NCI-H2196 treated with DMSO at 0.1 percent for 48 hours (cell line): Measurements from ENCODE around the gene NAA16.

Source experiments
- DNase-seq: peaks from one replicate; lab custom pipeline; 2025; ENCODE audit not compliant: unreplicated experiment; lab: John Stamatoyannopoulos, UW

The NAA16 gene

DNA sequence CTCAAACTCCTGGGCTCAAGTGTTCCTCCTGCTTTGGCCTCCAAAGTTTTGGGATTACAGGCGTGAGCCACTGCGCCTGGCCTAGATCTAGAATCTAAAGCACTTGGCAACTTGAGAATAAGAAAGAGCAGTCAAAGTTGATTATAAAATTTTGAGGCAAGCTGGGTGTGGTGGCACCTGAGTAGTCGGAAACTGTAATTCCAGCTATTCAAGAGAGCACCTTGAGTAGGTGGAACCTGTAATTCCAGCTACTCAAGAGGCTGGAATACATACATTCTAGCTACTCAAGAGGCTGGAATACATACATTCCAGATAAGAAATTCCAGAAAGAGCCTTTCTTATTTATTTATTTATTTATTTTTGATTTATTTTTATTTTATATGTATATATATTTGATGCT is 8.3 kb upstream of the NAA16 start:
- no peak for DNase-seq

DNA sequence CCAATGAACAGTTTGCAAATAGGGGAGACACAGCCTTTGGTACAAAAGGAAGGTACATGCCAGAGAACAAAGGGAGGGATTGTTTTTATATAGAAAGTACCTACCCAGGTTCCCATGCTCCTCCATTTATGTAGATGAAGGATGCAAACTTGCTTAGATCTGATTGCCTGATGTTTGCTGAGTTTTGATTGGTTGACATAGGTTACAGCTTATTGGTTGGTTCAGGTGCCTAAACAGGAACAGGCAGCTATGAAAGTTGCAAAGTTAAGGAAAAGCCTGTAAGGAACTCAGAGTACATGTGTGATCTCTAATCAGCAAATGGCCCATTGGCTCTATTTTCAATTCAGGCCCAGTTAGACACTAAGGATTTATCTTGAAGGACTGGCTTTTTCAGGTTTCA is 6.5 kb upstream of the NAA16 start:
- no peak for DNase-seq

DNA sequence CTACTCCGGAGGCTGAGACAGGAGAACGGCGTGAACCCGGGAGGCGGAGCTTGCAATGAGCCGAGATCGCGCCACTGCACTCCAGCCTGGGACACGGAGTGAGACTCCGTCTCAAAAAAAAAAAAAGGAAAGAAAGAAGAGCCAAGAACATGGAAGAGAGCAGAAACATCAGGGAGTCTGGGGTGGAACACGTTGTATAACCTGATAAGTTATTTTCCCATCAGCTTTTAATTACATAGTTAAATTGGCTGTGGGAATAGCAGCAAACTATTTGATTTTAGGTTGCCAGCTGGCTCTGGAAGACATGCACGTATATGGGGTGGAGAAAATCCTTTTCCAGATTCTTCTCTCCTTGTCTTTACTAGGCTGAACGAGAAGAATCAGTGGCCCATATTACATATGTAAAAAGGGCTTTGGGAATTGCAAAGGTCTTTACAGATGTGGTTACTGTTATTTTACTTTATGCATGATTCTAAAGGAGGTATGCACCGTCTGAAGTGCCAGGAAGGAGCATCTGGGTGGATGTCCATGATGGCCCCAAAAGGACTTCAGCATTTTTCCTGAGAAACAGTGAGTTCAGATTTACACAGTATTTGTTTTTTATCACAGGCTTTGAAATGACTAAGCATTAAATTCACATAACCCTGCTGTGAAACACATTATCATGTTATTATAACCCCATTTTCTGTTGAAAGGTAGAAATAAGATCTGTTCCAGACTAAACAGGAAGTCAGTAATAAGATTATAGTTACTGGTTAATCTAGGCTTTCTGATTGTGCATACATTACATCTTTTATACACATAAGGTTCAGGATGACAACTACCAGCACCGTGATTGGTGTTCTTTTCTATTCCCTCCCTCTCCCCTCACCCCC is 4.6 kb upstream of the NAA16 start:
- DNase-seq: no peak

DNA sequence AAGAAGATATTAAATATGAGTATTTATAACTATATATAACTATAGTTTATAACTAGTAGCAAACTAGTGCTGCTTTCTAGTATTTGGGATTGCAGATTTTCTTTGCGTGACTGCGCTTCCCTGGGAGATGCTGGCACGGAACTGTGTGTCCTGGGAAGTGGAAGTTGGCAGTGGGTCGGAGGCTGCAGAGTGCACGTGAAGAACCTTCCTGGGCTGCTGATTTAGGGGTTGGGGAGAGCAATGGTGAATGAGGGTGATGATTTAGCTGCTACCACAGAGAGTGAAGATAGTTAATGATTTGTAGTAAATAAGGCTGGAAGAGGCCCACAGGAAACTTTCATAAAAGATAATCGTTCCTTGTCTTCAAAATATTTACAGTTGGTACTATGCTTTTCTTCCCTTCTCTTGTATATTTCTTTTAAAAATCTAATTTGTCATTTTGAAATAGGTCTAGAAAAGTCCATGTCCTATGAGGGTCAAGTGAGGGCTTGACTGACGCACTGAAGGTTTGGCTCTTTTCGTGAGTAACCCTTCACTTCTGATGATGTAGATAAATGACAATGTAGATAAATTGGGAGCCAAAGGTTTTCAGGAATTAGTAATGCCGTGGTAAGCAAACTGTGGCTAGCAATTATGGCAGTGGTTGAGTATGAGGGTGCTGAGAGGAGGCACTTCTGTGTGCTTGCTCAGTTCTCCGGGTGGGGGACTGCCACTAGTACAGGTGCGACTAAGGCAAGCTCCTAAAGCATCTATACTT is 3.0 kb upstream of the NAA16 start:
- no peak for DNase-seq

DNA sequence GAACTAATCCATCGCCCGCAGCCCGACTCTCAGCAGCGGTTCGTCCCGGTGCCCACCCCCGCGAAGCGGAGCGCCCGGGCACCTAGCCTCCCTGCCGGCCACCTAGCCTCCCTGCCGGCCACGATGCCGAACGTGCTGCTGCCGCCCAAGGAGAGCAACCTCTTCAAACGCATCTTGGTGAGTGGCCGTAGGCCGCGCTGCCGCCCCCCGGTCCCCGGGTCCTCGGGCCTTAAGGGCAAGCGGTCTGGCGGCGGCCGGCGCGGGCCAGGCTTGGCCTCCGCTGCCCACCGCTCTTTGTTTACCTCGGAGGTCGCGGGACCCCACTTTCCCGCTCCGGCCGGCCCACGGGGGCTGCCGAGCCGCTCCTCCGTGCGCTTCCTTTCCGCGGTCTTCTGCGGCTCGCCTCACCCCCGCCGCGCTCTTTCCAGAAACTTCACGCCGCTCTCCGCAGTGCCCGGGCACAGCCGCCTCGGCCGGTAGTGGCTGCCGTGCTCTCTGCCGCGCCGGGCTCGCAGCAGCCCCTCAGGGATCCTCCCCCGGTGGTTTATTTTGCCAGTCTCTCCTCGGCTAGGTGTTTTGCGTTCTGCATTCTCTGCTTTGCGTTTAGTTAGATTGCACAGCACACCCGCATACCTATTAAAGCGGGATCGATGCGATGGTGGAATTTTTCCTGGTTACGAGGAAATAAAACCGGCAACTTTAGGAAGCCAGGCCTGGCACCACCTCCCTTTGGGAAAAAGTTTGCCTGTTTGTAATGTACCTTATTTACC is 524 bp downstream of the NAA16 start:
- no peak for DNase-seq

DNA sequence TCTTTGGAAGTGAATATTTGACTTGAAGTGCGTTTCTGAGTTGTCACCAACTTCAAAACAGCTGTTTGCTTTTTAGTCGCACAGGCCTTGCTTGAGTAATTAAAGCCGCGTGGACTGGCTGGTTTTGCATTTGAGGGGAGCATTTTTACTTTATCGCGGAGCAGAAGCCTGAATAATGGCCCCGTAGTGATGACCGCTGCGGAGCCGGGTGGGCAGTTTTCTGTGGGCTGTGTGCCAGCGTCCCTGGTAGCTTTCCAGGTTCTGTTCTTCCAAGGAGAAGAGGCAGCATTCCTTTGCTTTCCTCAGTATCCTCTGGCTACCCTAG is 1.1 kb downstream of the NAA16 start:
- DNase-seq: no peak

DNA sequence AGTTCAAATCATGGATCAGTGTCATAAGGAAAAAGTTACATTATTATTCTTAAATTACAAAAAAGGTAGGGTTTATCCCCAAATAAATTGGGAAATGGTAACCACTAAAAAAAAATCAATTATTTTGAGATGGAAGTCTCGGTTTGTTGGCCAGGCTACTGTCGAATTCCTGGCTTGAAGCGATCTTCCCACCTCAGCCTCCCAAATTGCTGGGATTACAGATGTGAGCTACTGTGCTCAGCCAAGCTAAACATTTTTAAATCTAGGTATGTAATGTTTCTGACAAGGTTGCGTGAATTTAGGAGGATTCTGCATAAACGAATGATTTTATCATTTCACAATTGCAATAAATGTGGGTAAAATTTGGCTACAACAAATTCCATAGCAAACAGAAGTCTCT is 2.0 kb downstream of the NAA16 start:
- no peak for DNase-seq

DNA sequence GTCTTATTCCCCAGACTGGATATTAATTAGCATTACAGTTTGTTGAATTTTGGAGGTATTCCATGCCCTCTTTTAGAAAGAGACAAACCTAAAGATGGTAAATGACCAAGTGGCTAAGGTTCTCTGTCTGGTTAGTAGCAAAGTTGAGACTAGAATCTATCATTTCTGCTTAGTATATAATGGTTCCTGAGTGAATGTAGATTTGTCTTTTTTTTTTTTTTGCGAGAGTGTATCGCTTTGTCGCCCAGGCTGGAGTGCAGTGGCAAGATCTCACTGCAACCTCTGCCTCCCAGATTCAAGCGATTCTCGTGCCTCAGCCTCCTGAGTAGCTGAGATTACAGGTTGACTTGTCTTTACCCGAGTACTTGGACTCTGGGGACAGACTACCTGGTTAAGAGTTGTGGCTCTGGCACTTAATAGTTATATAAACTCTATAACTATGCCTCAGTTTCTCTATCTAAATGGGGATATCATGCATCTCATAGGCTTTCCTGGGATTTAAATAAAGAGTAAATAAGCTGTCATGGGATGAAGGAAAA is 2.7 kb downstream of the NAA16 start:
- no peak for DNase-seq

DNA sequence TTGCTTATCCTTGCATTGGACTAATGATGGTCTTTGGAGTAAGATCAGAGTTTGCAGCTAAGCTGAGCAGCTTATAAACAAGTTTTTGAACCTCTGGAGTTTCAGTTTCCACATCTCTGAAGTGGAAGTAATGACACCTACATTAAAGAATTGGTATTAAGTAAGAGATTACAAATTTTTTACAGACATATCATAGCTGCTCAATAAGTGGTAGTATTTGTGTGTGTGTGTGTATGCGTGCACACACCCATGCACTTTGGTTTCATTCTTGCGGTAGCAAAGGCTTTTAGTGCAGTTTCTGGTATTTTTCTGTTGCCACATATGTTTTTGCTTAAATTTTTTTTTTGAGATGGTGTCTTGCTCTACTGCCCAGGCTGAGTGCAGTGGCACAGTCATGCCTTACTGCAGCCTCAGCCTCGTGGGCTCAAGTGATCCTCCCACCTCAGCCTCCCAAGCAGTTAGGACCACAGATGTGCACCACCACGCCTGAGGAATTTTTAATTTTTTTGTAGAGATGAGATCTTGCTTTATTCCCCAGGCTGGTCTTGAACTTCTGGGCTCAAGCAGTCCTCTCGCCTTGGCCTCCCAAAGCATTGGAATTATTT is 4.5 kb downstream of the NAA16 start:
- no peak for DNase-seq

DNA sequence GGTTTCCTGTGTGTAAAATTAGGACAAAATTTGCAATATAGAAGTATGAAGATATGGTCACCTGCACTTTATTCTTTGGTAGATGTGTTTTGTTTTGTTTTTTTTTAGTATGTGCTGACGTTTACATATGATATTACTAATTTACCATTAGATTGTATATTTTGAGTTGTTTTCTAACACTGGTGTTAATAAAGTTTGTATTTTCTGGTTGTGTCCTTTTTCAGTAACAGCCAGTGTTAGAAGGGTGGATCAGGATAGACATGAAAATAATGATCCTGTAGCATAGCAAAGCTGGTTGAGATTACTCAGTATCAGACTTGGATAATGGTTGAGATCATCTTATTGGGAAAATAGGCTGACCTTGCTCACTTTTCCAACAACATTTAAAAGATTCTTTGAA is 6.2 kb downstream of the NAA16 start:
- no peak for DNase-seq

DNA sequence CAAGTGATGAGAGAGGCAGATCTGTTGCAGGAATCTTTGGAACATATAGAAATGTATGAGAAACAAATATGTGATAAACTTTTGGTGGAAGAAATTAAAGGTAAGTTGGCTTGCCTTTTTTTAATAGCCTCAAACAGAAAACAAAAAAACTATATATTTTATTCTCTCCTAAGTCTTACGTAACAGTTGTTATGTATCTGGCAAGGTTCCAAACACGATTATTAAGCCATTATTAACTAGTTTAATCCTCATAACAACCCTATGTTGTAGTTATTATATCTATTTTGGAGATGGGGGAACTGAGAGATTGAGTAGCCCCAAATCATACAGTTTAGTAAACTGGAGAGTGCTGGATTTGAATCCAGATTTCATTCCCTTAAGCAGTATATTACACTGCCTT is 14.7 kb downstream of the NAA16 start:
- DNase-seq: no peak

DNA sequence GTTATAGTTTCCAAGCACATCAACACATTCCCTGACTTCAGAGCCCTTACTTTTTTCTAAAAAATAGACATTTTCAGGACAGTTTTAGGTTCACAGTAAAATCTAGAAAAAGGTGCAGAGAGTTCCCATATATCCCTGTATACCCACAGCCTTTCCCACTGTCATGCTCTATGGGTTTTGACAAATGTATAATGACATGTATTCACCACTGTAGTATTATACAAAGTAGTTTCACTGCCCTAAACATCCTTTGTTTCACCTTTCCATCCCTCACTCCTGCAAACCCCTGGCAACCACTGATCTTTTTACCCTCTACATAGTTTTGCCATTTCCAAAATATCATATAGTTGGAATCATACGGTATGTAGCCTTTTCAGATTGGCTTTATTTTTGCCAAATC is 15.6 kb downstream of the NAA16 start:
- no peak for DNase-seq

DNA sequence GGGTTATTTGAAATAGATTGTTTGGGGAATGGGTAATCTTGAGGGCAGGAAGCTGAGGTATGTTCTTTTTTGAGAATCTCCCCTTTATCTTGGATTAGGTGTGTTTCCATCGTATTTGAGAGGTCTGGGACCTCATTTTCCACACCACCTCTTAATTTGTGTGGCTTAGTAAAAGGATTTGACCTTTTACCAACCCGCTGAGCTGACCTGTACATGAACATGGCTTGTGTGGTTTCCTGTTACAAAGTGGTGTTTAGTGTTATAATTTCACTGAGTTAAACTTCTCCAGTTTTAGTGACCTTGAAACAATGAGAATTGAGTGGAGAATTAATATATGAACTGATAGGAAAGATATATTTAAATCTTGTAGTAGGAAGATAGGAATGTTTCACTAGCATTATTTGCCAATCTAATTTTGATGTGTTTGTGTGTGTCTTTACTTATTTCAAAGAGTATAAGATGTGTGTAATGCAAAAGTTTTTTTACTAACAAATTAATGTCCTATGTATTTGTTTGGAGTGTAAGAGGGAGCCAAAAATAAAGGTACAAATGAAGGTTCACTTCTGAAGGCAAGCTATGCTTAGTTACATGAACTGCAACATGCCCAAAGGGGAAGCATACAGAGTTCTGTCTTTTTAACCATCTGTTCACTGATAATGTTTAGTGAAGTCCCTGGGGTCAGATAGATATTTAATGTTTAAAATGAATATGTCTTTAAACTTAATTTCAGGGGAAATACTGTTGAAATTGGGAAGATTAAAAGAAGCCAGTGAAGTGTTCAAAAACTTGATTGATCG is 17.1 kb downstream of the NAA16 start:
- DNase-seq: no peak

DNA sequence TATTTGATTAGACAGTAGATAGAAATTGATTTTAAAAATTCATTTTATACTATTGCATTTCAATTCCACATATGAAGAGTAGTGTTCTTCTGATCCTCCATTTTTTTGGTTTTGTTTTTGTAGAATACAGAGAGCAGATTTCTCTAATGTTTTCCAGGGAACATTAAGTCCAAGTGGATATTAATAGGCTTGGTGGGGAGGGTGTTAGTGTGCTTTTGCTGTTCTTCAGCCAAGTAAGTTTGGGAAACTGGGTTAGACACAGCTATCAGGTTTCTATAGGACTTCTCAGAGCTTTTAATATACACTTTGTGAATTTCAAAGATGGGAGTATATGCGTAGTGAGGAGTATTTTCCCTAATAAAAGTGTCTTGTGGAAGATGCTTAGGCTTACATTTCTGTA is 21.8 kb downstream of the NAA16 start:
- DNase-seq: no peak

DNA sequence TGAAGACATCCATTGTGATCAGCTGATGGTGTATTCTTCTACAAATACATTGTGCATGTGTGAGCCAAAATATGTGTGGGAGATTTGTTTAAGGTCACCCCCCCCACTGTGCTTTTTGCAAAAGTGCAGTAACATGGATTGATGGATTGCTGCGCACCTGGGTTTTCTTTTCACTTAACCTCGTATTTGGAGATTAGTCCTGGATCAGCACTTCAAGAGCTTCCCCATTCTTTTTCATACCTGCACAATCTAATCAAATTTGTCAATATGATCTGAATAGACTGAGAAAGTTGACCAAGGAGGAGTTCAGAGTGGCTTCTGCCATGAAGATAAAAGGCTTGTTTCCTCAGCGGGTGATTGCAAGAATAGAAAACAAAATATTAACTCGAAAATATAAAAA is 23.7 kb downstream of the NAA16 start:
- DNase-seq: no peak

DNA sequence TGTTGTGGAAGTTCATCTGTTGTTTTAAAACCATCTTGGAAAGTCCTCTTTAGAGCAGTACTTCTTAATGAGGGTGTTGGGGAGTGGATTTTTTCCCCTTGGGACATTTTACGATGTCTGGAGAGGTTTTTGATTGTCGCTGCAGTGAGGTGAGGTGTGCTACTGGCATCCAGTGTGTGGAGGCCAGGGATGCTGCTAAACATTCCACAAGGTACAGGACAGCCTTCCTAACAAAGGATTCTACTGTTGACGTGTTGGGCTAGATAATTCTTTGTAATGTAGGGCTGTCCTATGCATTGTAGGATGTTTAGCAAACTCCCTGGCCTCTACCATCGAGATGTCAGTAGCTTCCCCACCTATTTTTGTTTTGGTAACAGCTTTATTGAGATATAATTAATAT is 33.3 kb downstream of the NAA16 start:
- no peak for DNase-seq

DNA sequence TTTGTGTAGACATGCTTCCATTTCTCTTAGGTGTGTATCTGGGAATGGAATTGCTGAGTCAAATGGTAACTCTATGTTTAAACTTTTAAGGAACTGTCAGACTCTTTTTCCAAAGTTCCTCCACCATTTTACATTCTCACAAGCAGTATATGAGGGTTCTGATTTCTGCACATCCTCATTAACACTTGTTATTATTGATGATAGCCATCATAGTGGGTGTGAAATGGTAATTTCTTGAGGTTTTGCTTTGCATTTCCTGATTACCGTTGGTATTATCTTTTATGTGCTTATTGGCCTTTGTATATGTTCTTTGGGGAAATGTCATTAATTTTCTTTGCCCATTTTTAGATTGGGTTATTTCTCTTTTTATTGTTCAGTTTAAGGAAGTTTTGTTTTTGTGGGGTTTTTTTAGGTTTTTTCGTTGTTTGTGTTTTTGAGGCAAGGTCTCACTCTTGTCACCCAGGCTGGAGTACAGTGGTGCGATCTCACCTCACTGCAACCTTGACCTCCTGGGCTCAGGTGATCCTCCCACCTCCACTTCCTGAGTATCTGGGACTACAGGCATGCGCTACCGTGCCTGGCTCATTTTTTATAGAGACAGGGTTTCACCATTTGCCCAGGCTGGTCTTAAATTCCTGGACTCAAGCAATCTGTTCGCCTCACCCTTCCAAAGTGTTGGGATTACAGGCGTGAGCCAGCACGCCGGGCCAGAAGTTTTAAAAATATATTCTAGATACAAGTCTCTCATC is 34.3 kb downstream of the NAA16 start:
- DNase-seq: no peak

DNA sequence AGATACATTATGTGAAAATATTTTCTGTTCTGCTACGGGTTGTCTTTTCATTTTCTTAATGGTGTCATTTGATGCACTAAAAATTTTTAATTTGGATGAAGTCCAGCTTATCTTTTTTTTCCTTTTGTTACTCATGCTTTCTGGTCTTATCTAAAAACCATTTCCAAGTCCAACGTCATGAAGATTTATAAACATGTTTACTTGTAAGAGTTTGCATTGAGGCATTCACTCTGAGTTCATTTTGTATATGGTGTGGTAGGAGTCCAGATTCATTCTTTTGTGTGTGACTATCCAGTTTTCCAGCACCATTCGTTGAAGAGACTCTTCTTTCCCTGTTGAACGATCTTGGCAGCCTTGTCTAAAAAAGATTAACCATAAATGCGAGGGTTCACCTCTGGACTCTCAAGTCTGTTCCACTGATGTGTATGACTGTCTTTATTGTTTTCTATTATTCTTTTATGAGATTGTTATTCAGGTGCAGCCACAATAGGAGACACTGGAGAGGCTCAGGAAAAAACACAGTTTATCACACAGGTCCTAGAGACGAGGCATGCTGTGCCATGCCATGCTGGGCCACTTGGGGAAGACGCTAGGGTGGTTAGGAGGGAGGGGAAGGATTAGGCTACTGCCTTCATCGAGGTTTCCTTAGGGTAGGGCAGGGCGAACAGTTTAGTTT is 35.0 kb downstream of the NAA16 start:
- DNase-seq: no peak
